DND-41 (cell line): ENCODE data around the gene SPATA46.

Experiments
- EZH2 ChIP-seq: IDR thresholded peaks from 3 replicates; pipeline ENCODE4 v1.6.1; 2012; ENCODE audit warnings: borderline replicate concordance, low read depth, mild to moderate bottlenecking, moderate library complexity, low read length, inconsistent platforms; ENCODE audit not compliant: severe bottlenecking
- TF ChIP-seq, protein P1 (sequence below): IDR thresholded peaks from 2 replicates; pipeline ENCODE4 v1.5.1; 2012; ENCODE audit warnings: borderline replicate concordance, low read length, moderate library complexity, mild to moderate bottlenecking; ENCODE audit not compliant: poor library complexity, severe bottlenecking; ENCODE audit errors: extremely low read depth

DNA sequence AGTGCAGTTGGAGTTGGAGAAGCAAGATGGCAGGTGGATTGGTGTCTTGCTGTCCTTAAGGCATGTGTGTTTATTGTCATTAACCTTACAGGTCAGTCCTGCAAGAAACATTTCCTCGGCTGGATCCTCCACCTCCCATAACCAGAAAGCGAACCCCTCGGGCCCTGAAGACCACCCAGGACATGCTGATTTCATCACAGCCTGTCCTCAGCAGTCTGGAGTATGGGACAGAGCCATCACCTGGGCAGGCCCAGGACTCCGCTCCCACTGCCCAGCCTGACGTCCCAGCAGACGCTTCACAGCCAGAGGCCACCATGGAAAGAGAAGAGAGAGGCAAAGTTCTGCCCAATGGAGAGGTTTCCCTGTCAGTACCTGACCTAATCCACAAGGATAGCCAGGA, 6.4 kb upstream of the SPATA46 start:
- TF ChIP-seq, protein P1, sequence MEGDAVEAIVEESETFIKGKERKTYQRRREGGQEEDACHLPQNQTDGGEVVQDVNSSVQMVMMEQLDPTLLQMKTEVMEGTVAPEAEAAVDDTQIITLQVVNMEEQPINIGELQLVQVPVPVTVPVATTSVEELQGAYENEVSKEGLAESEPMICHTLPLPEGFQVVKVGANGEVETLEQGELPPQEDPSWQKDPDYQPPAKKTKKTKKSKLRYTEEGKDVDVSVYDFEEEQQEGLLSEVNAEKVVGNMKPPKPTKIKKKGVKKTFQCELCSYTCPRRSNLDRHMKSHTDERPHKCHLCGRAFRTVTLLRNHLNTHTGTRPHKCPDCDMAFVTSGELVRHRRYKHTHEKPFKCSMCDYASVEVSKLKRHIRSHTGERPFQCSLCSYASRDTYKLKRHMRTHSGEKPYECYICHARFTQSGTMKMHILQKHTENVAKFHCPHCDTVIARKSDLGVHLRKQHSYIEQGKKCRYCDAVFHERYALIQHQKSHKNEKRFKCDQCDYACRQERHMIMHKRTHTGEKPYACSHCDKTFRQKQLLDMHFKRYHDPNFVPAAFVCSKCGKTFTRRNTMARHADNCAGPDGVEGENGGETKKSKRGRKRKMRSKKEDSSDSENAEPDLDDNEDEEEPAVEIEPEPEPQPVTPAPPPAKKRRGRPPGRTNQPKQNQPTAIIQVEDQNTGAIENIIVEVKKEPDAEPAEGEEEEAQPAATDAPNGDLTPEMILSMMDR = no peak
- TF ChIP-seq EZH2 = no peak
